NCI-H2227 (cell line): ENCODE data around the gene DCPS.
A peak's percentile ranks its signal among the peaks of the same experiment; 100 is the strongest.
"Not testable (repeated sequence)": the region's sequence is repeated elsewhere in the genome, so short reads cannot be mapped to it uniquely, and the experiment has no call there.

Experiments used
- DNase-seq: peaks from one replicate; lab custom pipeline; 2025; ENCODE audit not compliant: unreplicated experiment; lab: John Stamatoyannopoulos, UW

Gene DCPS, protein sequence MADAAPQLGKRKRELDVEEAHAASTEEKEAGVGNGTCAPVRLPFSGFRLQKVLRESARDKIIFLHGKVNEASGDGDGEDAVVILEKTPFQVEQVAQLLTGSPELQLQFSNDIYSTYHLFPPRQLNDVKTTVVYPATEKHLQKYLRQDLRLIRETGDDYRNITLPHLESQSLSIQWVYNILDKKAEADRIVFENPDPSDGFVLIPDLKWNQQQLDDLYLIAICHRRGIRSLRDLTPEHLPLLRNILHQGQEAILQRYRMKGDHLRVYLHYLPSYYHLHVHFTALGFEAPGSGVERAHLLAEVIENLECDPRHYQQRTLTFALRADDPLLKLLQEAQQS

DNA sequence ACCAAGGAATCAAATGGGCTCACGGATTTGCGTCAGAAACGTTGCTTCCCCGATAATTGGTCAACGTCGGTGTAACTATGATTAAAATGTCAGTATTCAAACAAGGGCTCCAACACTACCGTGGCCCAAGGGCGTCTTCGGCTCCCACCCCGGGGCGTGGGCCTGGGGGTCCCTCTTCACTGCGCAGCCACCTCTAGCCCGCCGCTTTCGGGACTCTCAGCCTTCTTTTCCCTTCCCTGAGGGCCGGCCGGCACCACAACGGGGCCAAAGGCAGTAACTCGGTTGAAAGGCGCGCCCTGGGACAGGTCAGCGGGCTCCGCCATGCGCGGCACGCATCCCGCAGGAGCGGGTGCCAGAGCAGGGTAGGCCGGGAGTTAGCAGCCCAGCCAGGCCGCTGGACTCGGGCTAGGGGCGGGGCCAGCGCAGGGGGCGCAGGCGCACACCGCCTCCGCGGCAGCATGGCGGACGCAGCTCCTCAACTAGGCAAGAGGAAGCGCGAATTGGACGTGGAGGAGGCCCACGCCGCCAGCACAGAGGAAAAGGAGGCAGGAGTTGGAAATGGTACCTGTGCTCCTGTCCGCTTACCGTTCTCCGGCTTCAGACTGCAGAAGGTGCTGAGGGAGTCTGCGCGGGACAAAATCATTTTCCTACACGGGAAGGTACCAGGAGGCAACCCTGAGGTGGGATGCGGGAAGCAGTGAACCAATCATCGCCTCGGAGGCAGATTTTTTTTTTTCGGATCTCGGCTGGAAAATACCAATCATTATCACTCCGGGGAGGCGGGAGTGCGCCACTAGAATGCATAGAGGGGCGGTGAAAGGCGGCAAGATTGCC, at the start of gene DCPS:
TSS of gene DCPS (plus strand) at position 438 of the 834 bp plus-strand sequence. CDS start at position 459, 21 bp downstream.
- peak; percentile 85 for DNase-seq

DNA sequence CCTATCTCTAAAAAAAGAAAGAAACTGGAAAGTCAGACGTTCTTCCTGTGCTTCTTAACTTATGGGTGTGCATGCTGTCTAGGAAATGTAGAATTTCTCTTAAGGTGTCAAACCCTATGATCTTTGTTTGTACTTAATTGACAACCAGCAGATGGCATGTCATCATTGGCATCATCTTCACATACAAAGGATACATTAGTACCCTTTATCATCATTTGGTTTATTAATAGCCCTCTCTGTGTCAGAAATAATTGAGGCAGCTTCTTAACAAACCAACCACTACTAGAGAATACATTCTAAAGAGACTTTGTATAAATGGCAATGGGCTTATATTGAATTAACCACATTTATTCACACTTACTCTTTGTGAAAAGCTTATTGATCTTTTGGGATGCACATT, 49.0 kb upstream of the DCPS start:
- DNase-seq, result no peak

DNA sequence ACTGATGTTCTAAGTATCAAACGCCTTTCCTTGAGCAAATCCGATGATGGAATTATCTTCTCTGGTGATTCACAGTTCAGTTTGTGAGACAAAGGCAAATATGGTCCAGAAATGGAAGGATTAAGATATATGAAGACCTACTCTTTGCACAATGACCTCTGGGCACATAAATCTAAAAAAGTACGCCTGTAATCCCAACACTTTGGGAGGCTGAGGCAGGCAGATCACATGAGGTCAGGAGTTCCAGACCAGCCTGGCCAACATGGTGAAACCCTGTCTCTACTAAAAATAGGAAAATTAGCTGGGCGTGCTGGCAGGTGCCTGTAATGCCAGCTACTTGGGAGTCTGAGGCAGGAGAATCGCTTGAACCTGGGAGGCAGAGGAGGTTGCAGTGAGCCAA, 48.4 kb upstream of the DCPS start:
- not testable (repeated sequence) for DNase-seq

DNA sequence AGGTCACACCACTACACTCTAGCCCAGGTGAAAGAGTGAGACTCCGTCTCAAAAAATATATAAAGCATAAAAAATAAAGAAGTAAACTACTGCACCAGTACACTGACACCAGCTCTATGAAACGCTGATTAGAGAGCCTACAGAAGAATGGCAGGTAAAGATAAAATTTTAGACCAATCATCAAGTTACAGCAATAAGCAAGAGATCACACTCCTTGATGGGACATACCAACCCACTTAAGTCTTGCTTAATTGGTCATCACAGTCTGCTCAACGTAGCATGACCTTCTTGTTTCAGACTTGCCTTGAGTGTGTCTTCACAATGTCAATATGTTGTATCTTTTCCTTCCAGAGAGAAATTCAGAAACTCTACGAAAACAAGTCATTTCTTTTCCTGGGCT, 47.6 kb upstream of the DCPS start:
- no peak for DNase-seq

DNA sequence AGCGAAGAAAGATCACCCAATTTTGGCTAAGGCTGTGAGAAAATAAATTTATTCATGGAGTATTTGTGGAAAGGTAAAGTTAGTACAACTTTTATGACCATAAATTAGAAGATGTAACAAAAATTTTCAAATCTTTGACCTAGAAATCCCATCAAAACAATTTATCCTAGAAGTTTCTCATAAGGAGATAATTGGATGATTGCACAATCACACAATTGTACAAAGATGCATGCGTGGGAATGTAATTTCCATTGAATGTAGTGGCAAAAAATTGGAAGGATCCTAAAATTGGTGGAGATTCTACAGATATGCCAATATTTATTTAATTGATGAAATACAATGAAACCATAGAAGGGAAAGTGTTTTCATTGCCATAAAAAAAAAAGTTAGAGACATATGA, 46.7 kb upstream of the DCPS start:
- no peak for DNase-seq

DNA sequence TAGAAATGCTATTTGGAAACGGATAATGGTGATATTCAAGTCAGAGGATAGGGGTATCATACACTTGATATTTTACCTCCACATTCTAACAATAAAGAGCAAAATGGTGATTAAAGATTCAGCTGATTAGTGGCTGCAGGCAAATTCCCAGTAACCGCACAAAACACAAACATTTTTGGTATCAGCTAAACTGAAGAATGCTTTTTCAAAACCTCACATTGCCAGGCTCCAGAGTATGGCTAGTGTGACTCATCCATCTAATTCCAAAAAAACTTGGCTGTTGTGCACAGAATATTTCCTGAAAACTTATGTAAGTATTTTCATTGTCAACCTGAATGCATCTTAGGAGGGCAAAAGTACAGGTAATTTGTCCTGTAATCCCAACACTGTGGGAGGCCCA, 46.1 kb upstream of the DCPS start:
- DNase-seq, result no peak

DNA sequence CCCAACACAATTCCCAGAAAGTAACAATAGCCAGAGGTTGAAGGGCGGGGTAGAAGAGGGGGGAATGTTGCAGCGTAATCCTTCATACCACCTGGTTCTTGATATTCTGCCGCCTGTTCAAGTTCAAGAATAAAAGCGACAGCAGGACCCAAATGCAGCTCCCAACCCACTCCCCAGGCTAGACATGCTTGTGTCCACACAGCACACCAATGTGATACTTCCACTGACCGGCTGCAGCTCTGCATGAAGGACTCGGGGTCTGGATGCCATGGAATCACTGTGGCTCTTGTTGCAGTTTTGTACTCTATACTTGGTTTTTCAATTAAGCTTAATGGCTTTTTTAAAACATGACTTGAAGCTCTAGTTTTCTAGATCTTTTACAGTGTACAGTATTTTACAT, 41.6 kb upstream of the DCPS start:
- no peak for DNase-seq

DNA sequence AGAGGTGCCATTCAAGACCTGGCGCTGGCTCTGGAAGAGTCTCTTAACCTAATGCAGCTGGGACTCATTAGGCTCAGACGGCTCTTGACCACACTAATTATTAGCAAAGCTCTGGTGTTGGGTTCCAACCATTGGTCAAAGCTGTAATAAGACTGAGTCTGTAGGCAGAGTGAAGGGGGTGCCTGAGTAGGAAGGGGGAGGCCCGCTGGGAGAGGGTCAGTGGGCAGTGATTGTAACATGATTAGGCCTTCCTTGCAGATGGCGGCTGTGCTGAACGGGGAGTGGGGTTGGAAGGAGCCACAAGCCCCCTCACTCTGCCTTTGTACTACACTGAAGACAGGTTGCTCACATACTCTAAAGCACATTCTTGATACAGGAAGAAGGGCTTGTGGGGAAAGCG, 40.4 kb upstream of the DCPS start:
- no peak for DNase-seq

DNA sequence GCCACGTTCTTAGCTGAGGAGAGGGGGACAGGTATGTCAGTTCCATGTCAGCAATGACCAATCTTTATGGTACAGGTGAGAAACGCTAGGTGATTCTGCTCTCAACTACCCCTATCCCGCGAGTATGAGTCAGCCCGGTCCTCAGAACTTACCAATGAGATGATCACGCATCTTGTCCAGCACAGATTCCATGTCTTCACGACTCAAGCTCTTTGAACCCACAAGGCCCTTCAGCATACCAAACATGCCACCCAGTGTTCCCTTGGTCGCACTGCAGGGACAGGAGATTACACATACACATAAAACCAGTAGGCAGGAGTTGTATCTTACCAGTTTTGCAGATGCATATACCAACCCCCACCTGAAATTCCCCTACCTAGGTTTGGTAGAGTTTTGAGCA, 38.0 kb upstream of the DCPS start:
- no peak for DNase-seq

DNA sequence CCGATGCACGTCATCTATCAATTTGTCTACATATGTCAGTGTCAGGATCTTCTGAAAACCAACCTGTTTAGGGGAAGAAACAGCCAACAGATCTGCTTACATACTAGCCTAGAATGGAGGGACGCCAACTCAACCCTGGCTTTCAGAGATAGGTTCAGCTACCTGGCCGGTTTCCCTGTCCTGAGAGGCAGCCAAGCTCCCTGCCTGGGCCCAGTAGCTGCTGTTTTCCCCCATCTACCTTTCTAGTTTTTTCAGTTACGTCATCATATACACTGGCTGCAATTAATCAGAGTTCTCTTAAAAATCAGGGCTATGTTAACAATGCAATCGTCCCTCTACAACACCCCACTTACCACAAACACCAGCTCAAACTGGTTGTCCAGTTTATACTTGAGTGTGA, 36.2 kb upstream of the DCPS start:
- no peak for DNase-seq

DNA sequence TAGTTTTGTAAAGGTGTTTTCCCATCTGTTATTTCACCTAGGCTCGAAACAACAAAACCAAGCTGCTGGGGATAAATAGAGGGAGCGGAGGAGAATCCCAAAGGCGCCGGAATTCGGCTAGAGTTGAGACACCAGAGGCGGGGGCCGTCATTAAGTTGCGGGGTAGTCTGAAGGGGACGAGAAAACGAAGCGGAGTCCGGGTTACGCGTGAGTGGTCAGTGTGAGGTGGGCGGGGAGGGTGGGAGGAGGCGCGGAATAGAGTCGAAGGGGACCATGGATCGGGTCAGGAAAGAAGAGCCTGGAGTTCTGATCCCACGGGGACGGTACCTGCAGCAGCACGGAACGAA, 35.5 kb upstream of the DCPS start:
- DNase-seq, result peak; percentile 58

DNA sequence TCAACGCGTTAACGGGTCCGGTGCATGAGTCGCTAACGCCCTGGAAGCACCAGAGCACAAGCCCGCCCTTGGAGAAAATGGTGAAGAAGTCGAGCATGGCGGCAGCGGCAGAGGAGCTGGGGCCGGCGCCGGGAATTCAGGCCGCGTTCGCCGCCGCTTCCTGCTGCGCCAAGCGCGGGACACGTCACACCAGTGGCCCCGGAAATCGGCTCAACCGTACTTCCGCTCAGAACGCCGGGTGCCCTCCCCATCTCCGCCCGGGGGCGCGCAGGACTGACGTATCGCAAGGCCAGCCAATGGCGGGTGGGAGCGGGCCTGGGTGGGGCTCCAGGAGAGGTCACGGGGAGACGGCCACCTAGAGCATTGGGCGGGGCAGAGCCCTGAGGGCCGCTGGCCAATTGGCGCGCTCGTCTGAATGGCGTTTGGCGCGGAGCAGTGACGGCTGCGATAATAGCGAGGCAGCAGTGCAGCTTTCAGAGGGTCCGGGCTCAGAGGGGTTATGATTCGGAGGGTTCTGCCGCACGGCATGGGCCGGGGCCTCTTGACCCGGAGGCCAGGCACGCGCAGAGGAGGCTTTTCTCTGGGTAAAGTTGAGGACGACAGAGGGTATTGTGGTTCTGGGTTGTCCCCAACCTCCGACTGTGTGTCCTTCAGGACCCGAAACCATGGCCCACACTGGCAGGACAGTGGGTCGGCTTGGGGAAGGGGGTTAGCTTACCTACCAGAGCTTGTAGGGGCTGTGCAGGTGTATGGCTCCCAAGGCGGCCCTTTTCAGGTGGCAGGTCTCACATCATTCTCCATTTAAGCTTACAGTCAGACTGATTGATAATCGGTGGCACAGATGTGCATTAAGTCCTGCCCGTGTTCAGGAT, 34.9 kb upstream of the DCPS start, which contains the start of the genes FOXRED1 and SRPRA:
TSS of gene FOXRED1 (plus strand) at position 447 of the 872 bp plus-strand sequence. CDS start at position 500, 53 bp downstream.
TSS of gene SRPRA (minus strand) at position 188 of the 872 bp plus-strand sequence. CDS start at position 97, 91 bp downstream.
- peak; percentile 98 for DNase-seq

DNA sequence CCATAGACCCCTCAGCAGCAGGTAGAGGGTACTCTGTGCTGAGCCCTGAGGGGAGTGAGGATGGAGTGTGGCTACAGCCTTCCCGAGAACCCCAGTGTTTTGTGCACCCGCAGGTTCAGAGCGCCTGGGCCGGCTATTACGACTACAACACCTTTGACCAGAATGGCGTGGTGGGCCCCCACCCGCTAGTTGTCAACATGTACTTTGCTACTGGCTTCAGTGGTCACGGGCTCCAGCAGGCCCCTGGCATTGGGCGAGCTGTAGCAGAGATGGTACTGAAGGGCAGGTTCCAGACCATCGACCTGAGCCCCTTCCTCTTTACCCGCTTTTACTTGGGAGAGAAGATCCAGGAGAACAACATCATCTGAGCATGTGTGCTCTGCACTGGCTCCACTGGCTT, 26.5 kb upstream of the DCPS start:
- DNase-seq, result no peak

DNA sequence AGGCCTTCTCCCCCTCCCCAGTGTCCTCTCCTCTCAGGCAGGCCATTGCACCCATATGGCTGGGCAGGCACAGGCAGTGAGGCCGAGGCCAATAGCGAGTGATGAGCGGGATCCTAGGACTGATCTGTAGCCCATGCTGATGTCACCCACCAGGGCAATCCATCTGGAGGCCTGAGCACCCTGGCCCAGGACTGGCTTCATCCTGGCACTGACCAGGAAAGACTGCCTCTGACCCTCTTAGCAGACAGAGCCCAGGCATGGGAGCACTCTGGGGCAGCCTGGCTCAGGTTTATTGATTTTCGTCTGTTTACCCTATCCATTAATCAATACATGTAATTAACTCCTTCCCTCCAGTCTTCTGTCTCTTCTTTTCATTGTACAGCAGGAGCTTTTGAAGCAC, 26.1 kb upstream of the DCPS start:
- no peak for DNase-seq

DNA sequence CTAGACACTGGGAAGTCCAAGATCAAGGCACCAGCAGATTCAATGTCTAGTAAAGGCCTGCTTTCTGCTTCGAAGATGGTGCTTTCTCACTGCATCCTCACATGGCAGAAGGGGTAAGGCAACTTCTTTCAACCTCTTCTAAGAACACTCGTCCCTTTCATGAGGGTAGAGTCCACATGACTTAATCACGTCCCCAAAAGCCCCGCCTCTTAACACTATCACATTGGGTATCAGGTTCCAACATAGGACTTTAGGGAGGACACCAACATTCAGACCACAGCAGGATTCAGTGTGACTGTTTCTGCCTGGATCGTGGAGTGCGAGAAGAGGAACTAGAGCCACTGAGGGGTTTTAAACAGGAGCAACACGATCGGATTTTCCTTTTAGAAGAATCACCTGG, 24.7 kb upstream of the DCPS start:
- no peak for DNase-seq

DNA sequence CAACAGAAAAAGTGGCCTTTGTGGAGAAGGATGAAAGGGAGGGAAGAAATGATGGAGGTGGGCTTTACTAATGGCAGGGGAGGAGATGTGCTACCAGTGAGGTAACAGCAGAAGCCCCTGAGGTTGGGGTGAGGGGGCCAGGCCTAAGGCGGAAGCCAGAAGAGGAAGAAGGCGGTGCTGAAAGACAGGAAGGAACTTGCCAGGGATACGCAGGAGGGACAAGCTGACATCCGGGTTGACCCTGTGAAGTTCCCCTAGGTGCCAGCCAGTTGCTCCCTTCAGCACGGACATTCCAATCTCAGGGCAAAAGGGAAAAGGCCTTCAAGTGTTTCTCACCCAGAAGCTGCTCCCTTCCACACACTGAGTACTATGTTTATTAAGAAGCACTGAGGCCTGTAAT, 23.3 kb upstream of the DCPS start:
- DNase-seq, result no peak

DNA sequence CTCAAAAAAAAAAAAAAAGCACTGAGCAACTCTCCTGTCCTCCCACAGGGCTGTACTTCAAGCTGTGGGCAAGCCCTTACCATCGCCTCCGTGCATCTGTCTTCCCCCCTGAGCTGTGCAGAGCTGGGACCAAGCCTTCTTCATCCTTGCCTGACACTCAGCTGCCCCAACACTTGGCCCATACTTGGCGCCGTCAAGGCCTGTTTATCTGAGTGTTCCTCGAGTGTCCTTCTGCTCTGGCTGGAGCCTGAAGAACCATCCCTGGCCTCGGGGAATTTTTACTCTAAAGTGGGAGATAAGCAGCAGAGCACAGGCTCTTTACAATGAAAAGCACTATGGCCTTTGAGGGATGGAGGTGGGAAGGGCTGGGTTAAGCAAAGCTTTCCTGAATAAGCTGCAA, 22.6 kb upstream of the DCPS start:
- DNase-seq, result no peak

DNA sequence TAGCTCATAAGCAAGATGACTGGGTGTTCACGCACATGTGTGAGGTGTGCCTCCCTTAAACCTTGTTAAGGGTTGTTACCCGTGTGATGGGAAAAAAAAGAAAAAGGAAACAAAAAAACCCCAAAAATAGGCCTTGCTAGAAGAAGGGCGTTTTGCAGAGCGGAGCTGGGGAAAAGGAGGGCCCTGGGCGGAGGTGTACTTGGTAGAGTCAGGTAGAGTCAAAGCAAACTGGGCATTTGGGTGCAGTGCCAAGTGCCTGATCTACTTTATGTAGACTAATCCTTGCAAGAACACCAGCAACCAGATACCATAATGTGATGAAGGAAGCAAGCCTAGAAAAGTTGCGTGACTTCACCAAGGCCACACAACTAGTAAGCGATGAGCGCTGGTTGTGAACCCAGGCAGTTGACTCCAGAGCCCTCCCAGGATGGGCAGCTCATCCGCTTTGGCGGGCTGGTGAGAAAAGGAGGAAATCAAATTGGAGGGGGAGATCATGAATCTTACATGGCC, 22.1 kb upstream of the DCPS start:
- DNase-seq, result no peak

DNA sequence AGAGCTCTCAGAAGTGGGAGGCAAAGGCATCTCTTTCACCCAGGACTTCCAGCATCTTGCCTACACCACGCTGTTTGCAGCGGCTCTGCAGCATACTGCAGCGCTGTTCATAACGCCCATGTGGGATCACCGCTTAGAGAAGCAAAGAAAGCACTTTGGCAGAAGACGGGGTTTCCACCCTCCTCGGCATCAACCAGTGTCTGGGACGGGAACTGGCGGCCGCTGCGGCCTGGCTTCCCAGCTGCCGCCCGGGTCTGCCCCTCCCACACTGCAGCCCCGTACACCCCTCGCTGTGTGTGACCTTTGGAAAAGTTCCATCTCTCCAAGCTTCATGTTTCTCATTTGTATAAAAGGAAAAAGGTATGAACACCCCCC, 21.5 kb upstream of the DCPS start:
- peak; percentile 38 for DNase-seq

DNA sequence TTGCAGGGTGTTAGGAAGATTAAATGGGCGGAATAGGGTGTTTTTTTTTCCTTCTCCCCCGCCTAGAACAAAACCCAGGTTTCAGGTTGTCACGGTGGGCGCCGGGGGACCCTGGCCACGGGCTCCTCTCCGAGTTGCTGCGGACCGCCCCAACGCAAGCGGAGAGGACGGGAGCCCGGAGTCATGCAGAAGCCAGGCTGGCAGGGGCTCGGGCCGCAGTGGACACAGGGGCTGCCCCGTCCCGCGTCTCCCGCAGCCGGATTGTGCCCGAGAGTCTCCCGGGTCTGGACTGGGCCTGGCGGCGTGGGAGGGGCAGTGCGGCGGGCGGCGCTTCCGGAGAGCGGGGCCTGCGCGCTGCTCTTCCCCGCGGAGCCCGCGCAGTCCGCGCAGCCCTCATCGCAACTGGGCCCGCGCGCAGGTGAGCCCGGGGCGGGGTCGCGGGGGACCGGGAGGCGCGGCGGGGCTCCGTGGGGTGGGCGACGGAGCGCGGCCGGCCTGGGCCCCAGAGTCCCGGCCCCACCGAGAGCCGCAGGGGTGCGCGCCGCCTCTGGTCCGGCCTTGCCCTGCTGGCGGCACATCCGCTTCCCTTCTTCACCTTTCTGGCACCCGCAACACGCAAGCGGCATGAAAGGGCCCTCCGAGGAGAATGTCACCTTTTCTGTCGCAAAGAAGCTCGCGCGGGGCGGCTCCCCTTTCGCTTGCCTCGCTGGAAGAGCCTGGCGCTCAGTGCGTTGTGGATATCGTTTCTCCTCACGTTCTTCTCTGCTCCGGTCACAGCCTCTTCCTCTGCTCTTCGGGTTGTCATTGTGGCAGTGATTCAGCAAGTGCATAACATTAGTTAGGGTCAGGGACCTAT, 20.9 kb upstream of the DCPS start, which contains the start of gene TIRAP:
TSS of gene TIRAP (plus strand) at position 358 of the 856 bp plus-strand sequence. CDS start 7,802 bp downstream, outside the sequence.
- DNase-seq, result peak; percentile 55
